Measurements from ENCODE around the gene WDR83.
A peak's percentile ranks its signal among the peaks of the same experiment; 100 is the strongest.
"Not testable (repeated sequence)": the region's sequence is repeated elsewhere in the genome, so short reads cannot be mapped to it uniquely, and the experiment has no call there.

The WDR83 gene

GRCh38 chr19:12656899-12657571, 9.6 kb upstream of the WDR83 start:
- DNase-seq (ENCODE audit: low read depth, low spot score) = no peak

DNA sequence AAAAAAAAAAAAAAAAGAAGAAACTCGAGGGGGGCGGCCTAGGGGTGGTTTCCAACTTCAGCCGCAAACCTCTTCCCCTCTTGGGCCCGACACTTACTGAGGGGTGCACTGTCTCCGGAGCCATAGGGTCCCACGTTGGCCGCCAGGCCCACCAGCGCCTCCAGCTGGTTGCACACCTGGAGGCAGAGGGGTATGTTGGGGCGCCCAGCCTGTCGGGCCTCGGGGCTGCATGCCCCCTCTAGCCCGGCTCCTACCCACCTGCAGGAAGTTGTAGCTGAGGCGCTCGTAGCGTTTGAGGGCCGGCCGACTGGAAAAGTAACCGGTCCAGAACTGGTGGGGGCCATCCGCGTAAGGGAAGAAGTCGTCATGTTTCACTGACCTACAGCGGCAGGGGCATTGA, 8.6 kb upstream of the WDR83 start:
- DNase-seq (ENCODE audit: low read depth, low spot score) = no peak

GRCh38 chr19:12660980-12661379, 5.6 kb upstream of the WDR83 start:
- DNase-seq (ENCODE audit: low read depth, low spot score) = no peak

DNA sequence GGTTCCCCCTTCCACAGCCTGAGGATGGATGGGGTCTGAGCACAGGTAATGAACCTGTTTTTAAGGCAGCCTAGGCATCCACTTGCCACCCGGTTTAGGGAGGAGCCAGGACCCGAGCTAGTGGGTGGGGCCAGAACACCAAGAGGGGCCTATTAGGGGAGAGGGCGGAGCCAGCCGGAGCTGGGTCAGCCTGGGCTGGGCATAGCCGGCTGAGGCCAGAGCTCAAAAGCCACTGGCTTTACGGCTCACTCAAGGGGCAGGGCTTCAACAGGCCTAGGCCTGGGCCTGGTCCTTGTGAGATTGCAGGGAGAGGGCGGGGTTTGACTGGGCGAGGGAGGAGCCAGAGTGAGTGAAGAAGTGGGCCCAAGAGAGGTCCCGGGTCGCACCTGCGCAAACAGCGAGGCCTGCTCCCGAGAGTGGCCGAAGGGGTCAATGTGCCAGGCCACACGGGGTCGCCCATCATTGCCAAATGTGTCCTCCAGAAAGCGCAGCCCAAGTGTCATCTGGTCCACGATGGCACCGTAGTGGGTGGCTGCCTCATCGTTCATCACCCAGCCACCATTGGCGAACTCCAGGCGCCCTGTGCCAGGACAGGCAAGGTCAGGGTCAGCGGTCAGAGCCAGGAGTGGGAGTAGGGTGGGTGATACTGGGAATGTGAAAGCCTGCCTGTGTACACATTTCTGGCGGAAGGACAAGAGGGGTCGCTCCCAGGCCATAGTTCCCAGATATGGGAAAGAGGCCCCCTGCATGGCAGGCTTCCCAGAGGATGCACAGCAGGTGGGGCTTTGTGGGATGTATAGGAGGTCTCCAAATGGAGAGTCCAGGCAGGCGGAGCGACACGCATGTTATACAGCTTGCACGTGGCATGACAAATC, 2.0 kb upstream of the WDR83 start:
- no peak for DNase-seq (ENCODE audit: low read depth, low spot score)

DNA sequence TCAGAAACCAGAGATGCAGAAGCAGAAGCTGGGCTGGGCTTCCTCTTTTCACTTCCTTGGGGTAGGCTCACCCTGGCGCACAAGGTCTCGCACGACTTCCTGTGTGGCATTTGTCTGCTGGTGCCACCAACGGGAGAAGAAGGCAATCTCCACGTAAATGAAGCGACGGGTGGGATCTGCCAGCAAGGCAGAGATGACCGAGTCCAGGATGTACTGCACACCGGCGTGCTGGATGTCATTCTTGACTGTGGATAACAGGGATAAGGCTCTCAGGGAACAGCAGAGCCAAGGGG, 1.4 kb upstream of the WDR83 start:
- DNase-seq (ENCODE audit: low read depth, low spot score) = no peak

- DNase-seq (ENCODE audit: low read depth, low spot score) = no peak
These were observed 839 bp upstream of the WDR83 start for GRCh38 chr19:12665671-12666264.

DNA sequence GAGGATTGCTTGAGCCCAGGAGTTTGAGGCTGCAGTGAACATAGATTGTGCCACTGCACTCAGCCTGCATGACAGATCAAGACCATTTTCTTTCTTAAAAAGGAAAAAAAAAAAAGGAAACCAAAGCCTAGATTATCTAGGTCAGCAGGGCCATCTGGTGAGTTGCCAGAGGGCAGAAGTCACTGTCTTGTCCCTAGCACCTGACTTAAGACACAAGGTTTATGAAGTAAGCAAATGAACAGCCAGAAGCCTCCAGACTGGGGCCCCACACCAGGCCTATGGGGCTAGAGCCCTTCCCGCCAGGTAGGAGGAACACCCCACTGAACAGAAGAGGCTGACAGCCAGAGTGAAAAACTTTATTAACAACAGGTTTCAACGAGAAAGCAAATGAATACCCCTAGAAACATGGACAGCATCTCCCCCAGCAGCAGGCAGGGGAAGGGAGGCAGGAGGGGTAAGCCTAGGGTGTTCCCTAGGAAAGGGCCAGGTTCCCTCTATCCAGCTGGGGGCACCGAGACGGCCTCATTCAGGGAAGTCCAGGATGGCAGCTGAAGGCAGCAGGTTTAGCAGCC, 1.2 kb downstream of the WDR83 start:
- DNase-seq (ENCODE audit: low read depth, low spot score) = no peak

- DNase-seq (ENCODE audit: low read depth, low spot score) = no peak
These were observed 1.7 kb downstream of the WDR83 start for GRCh38 chr19:12668346-12668745.

DNA sequence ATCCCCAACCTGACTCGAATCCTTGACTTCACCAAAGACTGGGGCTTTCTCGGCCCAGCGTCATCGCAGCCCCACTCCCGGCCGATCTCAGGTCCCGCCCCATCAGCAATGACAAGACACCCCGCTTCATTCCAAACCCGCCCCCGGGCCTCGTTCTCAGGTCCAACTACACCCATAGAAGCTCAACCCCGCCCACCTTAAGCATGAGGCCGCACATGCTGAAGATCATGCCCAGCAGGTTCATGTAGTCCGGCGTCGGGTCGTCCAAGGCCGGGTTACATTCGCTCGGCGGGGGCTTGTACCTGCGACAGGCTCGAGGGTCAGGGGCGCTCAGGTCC, 2.3 kb downstream of the WDR83 start:
- DNase-seq (ENCODE audit: low read depth, low spot score) = peak; percentile 34

GRCh38 chr19:12669270-12670158, 2.9 kb downstream of the WDR83 start:
- DNase-seq (ENCODE audit: low read depth, low spot score) = peak; percentile 60

DNA sequence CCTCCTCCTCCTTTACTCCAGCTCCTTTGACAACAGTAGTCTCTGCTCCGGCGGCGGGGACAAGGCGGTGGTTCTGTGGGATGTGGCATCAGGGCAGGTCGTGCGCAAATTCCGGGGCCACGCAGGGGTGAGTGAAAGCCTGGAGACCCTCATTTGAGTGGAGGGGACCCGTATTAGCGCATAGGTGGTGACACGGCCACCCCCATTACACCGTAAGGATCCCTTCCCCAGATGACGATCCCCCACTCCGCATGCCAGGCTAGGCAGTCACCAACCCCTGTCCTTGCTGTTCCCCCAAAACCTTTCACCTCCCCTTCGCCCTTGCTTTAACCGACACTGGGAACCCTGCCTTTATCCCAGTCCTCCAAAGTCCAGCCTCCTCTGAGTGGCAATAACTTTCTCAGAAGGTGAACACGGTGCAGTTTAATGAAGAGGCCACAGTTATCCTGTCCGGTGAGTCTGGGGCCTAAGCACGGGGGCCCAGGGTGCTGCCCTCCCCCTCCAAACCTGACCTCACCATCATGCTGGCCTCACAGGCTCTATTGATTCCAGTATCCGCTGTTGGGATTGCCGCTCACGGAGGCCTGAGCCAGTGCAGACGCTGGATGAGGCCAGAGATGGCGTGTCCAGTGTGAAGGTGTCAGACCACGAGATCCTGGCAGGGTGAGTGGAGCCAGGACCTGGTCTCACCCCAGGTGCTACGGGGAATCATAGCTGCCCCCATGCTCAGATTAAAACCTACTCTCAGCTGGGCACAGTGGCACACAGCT, 3.7 kb downstream of the WDR83 start:
- DNase-seq (ENCODE audit: low read depth, low spot score) = no peak

DNA sequence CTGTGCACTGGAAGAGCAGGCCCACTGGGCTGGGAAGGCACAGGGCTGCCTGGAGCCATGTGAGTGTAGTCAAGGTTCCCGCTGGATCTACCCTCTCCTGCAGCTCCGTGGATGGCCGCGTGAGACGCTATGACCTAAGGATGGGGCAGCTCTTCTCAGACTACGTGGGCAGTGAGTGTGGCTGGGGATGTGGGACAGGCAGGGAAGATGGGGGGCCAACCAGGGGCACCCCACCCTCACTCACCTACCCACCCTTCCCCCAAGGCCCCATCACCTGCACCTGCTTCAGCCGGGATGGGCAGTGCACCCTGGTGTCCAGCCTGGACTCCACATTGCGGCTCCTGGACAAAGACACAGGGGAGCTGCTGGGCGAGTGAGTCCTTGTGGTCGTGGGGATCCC, 6.1 kb downstream of the WDR83 start:
- no peak for DNase-seq (ENCODE audit: low read depth, low spot score)

DNA sequence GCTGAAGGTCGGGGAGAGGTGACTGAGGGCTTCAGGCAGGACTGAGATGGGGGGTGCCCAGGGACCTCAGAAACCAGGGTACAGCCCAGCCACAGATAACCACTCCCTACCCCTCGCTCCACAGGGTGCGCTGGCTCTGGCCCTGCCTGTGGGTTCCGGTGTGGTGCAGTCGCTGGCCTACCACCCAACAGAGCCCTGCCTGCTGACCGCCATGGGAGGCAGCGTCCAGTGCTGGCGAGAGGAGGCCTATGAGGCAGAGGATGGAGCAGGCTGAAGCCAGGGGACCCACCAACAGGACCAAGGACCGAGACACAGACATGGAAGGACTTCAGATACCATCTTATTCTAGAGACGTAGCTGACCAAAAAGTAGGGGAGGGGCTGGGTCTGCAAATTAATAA, 8.8 kb downstream of the WDR83 start:
- no peak for DNase-seq (ENCODE audit: low read depth, low spot score)

DNA sequence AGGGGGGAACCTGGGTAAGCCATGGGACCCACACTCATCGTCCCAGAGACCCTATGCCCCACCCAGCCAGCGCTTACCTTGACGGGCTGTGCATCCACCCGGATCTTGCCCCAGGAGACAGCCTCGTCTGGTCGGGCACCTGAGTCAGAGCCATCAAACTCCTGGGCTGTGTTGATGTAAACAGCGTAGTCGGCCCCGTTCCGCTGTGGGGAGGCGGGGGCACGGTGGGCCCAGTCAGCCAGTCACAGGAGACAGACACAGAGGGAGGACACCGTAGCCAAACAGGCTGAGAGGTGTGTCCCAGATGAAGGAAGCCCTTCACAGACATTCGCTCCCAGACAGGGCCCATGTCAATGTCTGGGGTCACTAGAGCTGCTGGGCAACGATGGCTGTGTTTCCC, 9.3 kb downstream of the WDR83 start:
- no peak for DNase-seq (ENCODE audit: low read depth, low spot score)

GRCh38 chr19:12676384-12676792, 9.8 kb downstream of the WDR83 start:
- DNase-seq (ENCODE audit: low read depth, low spot score) = peak; percentile 74

DNA sequence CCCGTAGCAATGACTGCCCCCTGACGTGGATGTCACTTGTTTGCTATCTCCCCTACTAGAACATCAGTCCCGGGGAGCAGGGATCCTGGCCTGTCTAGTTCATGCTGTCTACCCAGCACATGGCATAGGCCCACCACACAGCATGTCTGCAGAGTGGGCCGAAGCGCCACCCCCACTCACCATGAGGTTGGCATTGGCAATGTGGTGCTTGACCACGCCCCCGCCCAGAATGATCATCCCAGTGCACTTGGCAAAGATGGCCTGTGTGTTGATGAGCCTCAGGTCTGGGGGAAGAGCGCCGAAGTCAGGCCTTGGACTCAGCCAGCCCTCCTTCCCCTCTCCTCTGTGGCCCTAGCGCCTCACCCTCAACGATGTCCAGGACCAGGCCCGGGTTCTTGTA, 10.3 kb downstream of the WDR83 start:
- DNase-seq (ENCODE audit: low read depth, low spot score) = no peak

DNA sequence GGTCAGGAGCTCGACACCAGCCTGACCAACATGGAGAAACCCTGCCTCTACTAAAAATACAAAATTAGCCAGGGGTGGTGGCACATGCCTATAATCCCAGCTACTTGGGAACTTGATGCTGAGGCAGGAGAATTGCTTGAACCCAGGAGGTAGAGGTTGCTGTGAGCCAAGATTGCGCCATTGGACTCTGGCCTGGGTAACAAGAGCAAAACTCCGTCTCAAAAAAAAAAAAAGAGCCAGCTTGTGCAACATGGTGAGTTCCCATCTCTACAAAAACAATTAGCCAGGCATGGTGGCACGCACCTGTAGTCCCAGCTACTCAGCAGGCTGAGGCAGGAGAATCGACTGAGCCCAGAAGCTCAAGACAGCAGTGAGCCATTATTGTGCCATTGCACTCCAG, 11.4 kb downstream of the WDR83 start:
- DNase-seq (ENCODE audit: low read depth, low spot score) = not testable (repeated sequence)

DNA sequence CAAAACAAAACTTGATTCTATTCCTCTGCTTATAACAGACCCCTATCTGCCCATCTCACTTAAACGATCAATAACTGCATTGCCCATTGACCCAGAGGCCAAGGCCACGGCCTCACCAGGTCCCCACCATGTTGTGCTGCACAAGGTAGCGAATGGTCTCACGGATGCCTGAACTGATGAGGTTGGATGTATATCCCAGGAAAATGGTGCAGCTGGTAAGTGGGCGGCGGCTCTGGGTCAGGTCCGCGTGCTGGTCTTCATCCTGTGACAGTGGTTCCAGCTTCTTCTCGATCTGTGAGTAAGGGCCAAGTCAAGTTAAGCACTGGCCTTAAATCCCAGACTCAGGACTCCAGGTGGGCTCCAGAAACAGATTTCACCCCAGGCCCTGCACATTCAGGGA, 13.4 kb downstream of the WDR83 start:
- no peak for DNase-seq (ENCODE audit: low read depth, low spot score)

DNA sequence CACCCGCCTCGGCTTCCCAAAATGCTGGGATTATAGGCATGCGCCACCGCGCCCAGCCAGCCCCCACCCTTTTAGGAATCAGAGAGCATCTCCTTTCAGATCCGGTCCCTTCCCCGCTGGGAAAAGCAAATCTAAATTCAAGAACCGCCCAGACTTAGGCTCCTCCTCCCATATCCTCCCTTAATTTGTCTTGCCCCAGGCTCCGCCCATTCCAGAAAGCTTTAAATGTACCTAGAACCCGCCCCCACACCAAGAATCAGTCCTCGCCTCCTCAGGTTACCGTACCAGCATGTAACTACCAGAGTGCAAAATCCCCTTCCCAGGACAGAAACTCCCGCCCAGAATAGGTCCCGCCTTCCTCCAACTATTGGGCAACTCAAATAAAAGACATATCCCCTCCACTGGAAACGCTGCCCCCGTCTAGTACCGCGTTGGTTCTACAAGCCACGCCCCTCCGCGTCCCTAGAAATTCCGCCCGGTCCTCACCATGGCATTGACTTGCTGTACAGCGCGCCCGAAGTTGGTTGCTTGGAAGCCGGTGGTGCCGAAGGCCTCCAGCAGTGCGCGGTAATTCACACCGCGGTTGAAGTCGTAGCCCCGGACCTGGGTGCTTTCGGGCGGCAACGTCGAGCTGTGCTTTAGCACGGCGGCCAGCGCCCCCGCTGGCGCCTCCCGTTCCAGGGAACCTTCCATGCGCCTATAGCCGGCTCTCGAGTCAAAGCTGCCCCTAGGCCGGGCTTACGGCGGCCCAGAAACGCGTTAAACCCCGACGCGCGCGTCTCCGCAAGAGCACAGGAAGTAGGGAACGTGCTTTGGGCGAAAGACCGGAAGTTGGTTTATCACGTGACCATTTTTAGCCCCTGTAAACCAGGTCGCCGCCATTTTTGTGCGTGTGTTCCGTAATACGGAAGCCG, 14.7 kb downstream of the WDR83 start, which contains the start of gene DHPS:
Gene DHPS (minus strand): TSS at position 807 of the 914 bp plus-strand sequence. CDS start 114 bp downstream, at position 693.
- DNase-seq (ENCODE audit: low read depth, low spot score) = peak; percentile 86

DNA sequence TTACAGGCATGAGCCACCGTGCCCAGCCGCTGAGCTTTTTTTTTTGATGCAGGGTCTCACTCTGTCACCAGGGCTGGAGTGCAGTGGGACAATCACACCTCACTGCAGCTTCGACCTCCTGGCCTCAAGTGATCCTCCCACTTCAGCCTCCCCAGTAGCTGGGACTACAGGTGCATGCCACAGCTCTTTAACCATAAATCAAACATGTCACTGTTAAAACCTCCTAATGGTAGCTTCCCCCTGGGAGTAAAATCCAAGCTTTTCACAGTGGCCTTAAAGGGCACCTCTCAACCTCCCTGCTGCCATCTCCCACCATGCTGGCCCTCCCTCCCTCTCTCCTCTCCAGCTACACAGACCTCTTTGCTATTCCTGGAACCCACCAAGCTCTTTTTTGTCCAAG, 19.2 kb downstream of the WDR83 start:
- no peak for DNase-seq (ENCODE audit: low read depth, low spot score)

All from activated CD4-positive, CD25-positive, alpha-beta regulatory T cell treated with anti-CD3 and anti-CD28 coated beads, Interleukin-2, amount 50 U/mL, for 16 hours (primary cell).